SK-N-SH (cell line): ENCODE data around the gene CNTNAP2.

Experiments
- MXI1 ChIP-seq: IDR thresholded peaks from 2 replicates; pipeline ENCODE4 v1.6.1; 2012; ENCODE audit warnings: mild to moderate bottlenecking, low read depth, low read length, improper control_type of control experiment
- POLR2AphosphoS5 ChIP-seq: IDR thresholded peaks from 2 replicates; pipeline ENCODE4 v1.6.1; 2012; ENCODE audit warnings: low read depth, low read length
- RFX5 ChIP-seq: IDR thresholded peaks from 2 replicates; pipeline ENCODE4 v1.6.1; 2012; ENCODE audit warnings: mild to moderate bottlenecking, improper control_type of control experiment, low read length
- SIN3A ChIP-seq: IDR thresholded peaks from 2 replicates; pipeline ENCODE4 v1.6.1; 2012; ENCODE audit warnings: low read depth, mild to moderate bottlenecking, low read length, moderate library complexity, borderline replicate concordance
- SMC3 ChIP-seq: IDR thresholded peaks from 2 replicates; pipeline ENCODE4 v1.6.1; 2012; ENCODE audit warnings: low read depth, low read length, improper control_type of control experiment
- TF ChIP-seq, protein P1 (sequence below): fragments of 200-600 bp; sonication (generic); IDR thresholded peaks from 2 replicates; pipeline ENCODE4 v1.6.1; 2017; ENCODE audit warnings: antibody characterized with exemption, mild to moderate bottlenecking, moderate library complexity
- TF ChIP-seq, protein P2 (sequence below): IDR thresholded peaks from 2 replicates; pipeline ENCODE4 v1.4.0; 2012; ENCODE audit warnings: low read depth
- TF ChIP-seq, protein P3 (sequence below): IDR thresholded peaks from 2 replicates; pipeline ENCODE4 v1.6.1; 2012; ENCODE audit warnings: mild to moderate bottlenecking, low read depth, low read length, moderate library complexity
- TF ChIP-seq, protein P4 (sequence below): IDR thresholded peaks from 2 replicates; pipeline ENCODE4 v1.4.0; 2012; ENCODE audit warnings: low read depth, borderline replicate concordance

DNA sequence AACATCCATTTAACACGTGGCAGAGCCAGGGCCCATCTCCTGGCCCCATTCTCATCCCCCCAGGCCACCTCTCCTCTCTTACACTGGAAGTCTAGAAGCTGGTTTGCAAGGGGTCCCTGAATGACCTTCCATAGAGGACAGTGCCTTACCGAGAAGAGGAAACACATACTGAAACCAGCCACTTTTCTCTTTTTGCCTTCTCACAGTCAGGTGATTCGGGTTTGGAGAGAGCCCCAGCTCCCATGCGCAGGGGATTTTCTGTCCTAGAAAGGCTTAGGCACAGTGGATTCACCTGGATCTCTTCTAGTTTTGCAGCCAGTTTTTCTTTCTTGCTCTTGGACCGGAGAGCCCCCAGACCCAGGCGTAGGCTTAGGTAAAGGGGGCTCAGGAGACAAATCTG, 2139.8 kb downstream of the CNTNAP2 start:
- TF ChIP-seq, protein P1, sequence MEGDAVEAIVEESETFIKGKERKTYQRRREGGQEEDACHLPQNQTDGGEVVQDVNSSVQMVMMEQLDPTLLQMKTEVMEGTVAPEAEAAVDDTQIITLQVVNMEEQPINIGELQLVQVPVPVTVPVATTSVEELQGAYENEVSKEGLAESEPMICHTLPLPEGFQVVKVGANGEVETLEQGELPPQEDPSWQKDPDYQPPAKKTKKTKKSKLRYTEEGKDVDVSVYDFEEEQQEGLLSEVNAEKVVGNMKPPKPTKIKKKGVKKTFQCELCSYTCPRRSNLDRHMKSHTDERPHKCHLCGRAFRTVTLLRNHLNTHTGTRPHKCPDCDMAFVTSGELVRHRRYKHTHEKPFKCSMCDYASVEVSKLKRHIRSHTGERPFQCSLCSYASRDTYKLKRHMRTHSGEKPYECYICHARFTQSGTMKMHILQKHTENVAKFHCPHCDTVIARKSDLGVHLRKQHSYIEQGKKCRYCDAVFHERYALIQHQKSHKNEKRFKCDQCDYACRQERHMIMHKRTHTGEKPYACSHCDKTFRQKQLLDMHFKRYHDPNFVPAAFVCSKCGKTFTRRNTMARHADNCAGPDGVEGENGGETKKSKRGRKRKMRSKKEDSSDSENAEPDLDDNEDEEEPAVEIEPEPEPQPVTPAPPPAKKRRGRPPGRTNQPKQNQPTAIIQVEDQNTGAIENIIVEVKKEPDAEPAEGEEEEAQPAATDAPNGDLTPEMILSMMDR = no peak
- TF ChIP-seq POLR2AphosphoS5 (no peak), MXI1 (no peak), RFX5 (no peak), SMC3 (no peak), SIN3A (no peak)
- TF ChIP-seq, protein P2, sequence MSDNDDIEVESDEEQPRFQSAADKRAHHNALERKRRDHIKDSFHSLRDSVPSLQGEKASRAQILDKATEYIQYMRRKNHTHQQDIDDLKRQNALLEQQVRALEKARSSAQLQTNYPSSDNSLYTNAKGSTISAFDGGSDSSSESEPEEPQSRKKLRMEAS = no peak
- TF ChIP-seq, protein P3, sequence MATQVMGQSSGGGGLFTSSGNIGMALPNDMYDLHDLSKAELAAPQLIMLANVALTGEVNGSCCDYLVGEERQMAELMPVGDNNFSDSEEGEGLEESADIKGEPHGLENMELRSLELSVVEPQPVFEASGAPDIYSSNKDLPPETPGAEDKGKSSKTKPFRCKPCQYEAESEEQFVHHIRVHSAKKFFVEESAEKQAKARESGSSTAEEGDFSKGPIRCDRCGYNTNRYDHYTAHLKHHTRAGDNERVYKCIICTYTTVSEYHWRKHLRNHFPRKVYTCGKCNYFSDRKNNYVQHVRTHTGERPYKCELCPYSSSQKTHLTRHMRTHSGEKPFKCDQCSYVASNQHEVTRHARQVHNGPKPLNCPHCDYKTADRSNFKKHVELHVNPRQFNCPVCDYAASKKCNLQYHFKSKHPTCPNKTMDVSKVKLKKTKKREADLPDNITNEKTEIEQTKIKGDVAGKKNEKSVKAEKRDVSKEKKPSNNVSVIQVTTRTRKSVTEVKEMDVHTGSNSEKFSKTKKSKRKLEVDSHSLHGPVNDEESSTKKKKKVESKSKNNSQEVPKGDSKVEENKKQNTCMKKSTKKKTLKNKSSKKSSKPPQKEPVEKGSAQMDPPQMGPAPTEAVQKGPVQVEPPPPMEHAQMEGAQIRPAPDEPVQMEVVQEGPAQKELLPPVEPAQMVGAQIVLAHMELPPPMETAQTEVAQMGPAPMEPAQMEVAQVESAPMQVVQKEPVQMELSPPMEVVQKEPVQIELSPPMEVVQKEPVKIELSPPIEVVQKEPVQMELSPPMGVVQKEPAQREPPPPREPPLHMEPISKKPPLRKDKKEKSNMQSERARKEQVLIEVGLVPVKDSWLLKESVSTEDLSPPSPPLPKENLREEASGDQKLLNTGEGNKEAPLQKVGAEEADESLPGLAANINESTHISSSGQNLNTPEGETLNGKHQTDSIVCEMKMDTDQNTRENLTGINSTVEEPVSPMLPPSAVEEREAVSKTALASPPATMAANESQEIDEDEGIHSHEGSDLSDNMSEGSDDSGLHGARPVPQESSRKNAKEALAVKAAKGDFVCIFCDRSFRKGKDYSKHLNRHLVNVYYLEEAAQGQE = no peak
- TF ChIP-seq, protein P4, sequence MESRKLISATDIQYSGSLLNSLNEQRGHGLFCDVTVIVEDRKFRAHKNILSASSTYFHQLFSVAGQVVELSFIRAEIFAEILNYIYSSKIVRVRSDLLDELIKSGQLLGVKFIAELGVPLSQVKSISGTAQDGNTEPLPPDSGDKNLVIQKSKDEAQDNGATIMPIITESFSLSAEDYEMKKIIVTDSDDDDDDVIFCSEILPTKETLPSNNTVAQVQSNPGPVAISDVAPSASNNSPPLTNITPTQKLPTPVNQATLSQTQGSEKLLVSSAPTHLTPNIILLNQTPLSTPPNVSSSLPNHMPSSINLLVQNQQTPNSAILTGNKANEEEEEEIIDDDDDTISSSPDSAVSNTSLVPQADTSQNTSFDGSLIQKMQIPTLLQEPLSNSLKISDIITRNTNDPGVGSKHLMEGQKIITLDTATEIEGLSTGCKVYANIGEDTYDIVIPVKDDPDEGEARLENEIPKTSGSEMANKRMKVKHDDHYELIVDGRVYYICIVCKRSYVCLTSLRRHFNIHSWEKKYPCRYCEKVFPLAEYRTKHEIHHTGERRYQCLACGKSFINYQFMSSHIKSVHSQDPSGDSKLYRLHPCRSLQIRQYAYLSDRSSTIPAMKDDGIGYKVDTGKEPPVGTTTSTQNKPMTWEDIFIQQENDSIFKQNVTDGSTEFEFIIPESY = no peak
